IMR-90 (cell line): ENCODE data around the gene TSPO. TPM values are rescaled to one million over a fixed set of nuclear protein-coding genes. Genes with fewer than 3 reads are reported as not detected.

Experiments used
- ATAC-seq: fragments of 200-7000 bp; cut with Tn5 transposase; 2 replicates; pipeline ENCODE4 v1.9.1; 2020; ENCODE audit warnings: low read depth, mild to moderate bottlenecking, moderate library complexity
- BruUV-seq: library from RNA; stranded (reverse); fragments of 400-500 nt; replicated peaks from 2 replicates; lab custom pipeline; 2021; lab: Mats Ljungman, UMichigan
- CTCF ChIA-PET: fragments of 300-600 bp; formaldehyde crosslinking; extraction: SDS; loops from one replicate; lab custom pipeline; 2021; ENCODE audit warnings: antibody characterized with exemption; lab: Yijun Ruan, JAX
- POLR2A ChIA-PET: fragments of 300-600 bp; sonication (Branson Sonifier 250); formaldehyde crosslinking; loops from one replicate; lab custom pipeline; 2022; ENCODE audit warnings: antibody characterized with exemption; ENCODE audit not compliant: unreplicated experiment; lab: Charles Lee
- DNase-seq: peaks from one replicate; pipeline ENCODE4 v3.0.0; 2013
- H2AFZ ChIP-seq: replicated peaks from 2 replicates; pipeline ENCODE3; 2013; ENCODE audit warnings: low read length, mild to moderate bottlenecking; ENCODE audit not compliant: poor library complexity
- H2AK5ac ChIP-seq: 2 replicates; pipeline ENCODE4 v1.6.1; 2013; ENCODE audit warnings: low read depth, low read length, inconsistent platforms
- H2AK9ac ChIP-seq: replicated peaks from 2 replicates; pipeline ENCODE3; 2013; ENCODE audit warnings: mild to moderate bottlenecking, low read depth, low read length, moderate library complexity; ENCODE audit not compliant: poor library complexity
- H2BK120ac ChIP-seq: 2 replicates; pipeline ENCODE4 v1.6.1; 2013; ENCODE audit warnings: low read depth, low read length, inconsistent platforms
- H2BK15ac ChIP-seq: 3 replicates; pipeline ENCODE4 v1.6.1; 2013; ENCODE audit warnings: low read depth, low read length, inconsistent platforms
- H2BK20ac ChIP-seq: 2 replicates; pipeline ENCODE4 v1.6.1; 2013; ENCODE audit warnings: low read depth, mild to moderate bottlenecking, inconsistent platforms, low read length, moderate library complexity
- H2BK5ac ChIP-seq: 2 replicates; pipeline ENCODE4 v1.6.1; 2013; ENCODE audit warnings: mild to moderate bottlenecking, low read depth, low read length, inconsistent platforms; ENCODE audit not compliant: poor library complexity, severe bottlenecking
- H3K14ac ChIP-seq: replicated peaks from 2 replicates; pipeline ENCODE4 v1.6.1; 2013; ENCODE audit warnings: low read depth, low read length, inconsistent platforms
- H3K18ac ChIP-seq: 2 replicates; pipeline ENCODE4 v1.6.1; 2013; ENCODE audit warnings: low read depth, low read length, control low read depth
- H3K23ac ChIP-seq: 2 replicates; pipeline ENCODE4 v1.6.1; 2013; ENCODE audit warnings: low read depth, low read length, inconsistent platforms
- H3K27ac ChIP-seq: 2 replicates; pipeline ENCODE4 v1.5.1; 2013; ENCODE audit warnings: mild to moderate bottlenecking, control low read depth, low read length; ENCODE audit not compliant: insufficient read depth
- H3K27me3 ChIP-seq: 2 replicates; pipeline ENCODE4 v1.6.1; 2013; ENCODE audit warnings: low read length; ENCODE audit not compliant: control insufficient read depth, insufficient read depth
- H3K36me3 ChIP-seq: 2 replicates; pipeline ENCODE4 v1.6.1; 2013; ENCODE audit warnings: low read length, mixed read lengths; ENCODE audit not compliant: control insufficient read depth, insufficient read depth
- H3K4ac ChIP-seq: 2 replicates; pipeline ENCODE4 v1.6.1; 2013; ENCODE audit warnings: low read depth, low read length, inconsistent platforms
- H3K4me1 ChIP-seq: 2 replicates; pipeline ENCODE4 v1.6.1; 2013; ENCODE audit warnings: low read length, mixed read lengths; ENCODE audit not compliant: control insufficient read depth, insufficient read depth
- H3K4me2 ChIP-seq: 2 replicates; pipeline ENCODE4 v1.6.1; 2013; ENCODE audit warnings: low read depth, mild to moderate bottlenecking, control low read depth, low read length, moderate library complexity
- H3K4me3 ChIP-seq: 2 replicates; pipeline ENCODE4 v1.5.1; 2013; ENCODE audit warnings: low read depth, mild to moderate bottlenecking, control low read depth, low read length, moderate library complexity; ENCODE audit not compliant: insufficient read depth
- H3K56ac ChIP-seq: 2 replicates; pipeline ENCODE4 v1.6.1; 2013; ENCODE audit warnings: low read length, inconsistent platforms; ENCODE audit not compliant: insufficient read depth; ENCODE audit errors: extremely low read depth
- H3K79me1 ChIP-seq, 2 experiments: 2 replicates each; pipeline ENCODE4 v1.6.1; 2013; ENCODE audit warnings: low read length in 2 of 2, inconsistent platforms in 1 of 2, low read depth in 1 of 2
- H3K9ac ChIP-seq: 2 replicates; pipeline ENCODE4 v1.6.1; 2013; ENCODE audit warnings: low read depth, low read length, control low read depth
- H3K9me1 ChIP-seq: 2 replicates; pipeline ENCODE4 v1.6.1; 2013; ENCODE audit warnings: low read length, inconsistent platforms; ENCODE audit not compliant: insufficient read depth
- H3K9me3 ChIP-seq: 2 replicates; pipeline ENCODE4 v1.6.1; 2013; ENCODE audit warnings: low read length; ENCODE audit not compliant: control insufficient read depth, insufficient read depth
- H4K20me1 ChIP-seq: 2 replicates; pipeline ENCODE4 v1.6.1; 2013; ENCODE audit warnings: low read length, inconsistent platforms; ENCODE audit not compliant: insufficient read depth
- H4K5ac ChIP-seq: 2 replicates; pipeline ENCODE4 v1.6.1; 2013; ENCODE audit warnings: mild to moderate bottlenecking, low read depth, low read length, control low read depth
- H4K8ac ChIP-seq, 2 experiments: 2 replicates each; pipeline ENCODE4 v1.6.1; 2013; ENCODE audit warnings: low read depth in 2 of 2, low read length in 2 of 2, control low read depth in 1 of 2, inconsistent platforms in 1 of 2
- H4K91ac ChIP-seq: 2 replicates; pipeline ENCODE4 v1.6.1; 2013; ENCODE audit warnings: low read depth, low read length, inconsistent platforms; ENCODE audit not compliant: insufficient read depth
- BHLHE40 ChIP-seq: fragments of 150-350 bp; IDR thresholded peaks from 2 replicates; pipeline ENCODE4 v1.6.1; 2016; ENCODE audit warnings: mild to moderate bottlenecking, low read depth, low read length
- MAFK ChIP-seq: IDR thresholded peaks from 2 replicates; pipeline ENCODE4 v1.6.1; 2012; ENCODE audit warnings: low read depth, low read length, improper control_type of control experiment
- MAZ ChIP-seq: IDR thresholded peaks from 2 replicates; pipeline ENCODE4 v1.6.1; 2012; ENCODE audit warnings: low read depth, mild to moderate bottlenecking, low read length, improper control_type of control experiment, moderate library complexity, borderline replicate concordance
- NFE2L2 ChIP-seq: fragments of 150-350 bp; IDR thresholded peaks from 2 replicates; pipeline ENCODE4 v1.6.1; 2016; ENCODE audit warnings: low read depth, mild to moderate bottlenecking, low read length
- POLR2A ChIP-seq: IDR thresholded peaks from 2 replicates; pipeline ENCODE4 v1.6.1; 2012; ENCODE audit warnings: mild to moderate bottlenecking, low read depth, low read length
- RAD21 ChIP-seq: IDR thresholded peaks from 2 replicates; pipeline ENCODE4 v1.6.1; 2012; ENCODE audit warnings: low read length, improper control_type of control experiment
- RCOR1 ChIP-seq: IDR thresholded peaks from 2 replicates; pipeline ENCODE4 v1.6.1; 2012; ENCODE audit warnings: mild to moderate bottlenecking, low read length, improper control_type of control experiment; ENCODE audit not compliant: insufficient replicate concordance
- RFX5 ChIP-seq: IDR thresholded peaks from 2 replicates; pipeline ENCODE4 v1.8.0; 2012; ENCODE audit warnings: low read depth, mild to moderate bottlenecking, low read length, moderate library complexity
- SMC3 ChIP-seq: fragments of 150-350 bp; IDR thresholded peaks from 2 replicates; pipeline ENCODE4 v1.6.1; 2016; ENCODE audit warnings: low read depth, mild to moderate bottlenecking, antibody characterized with exemption, low read length, moderate library complexity
- WGBS, 2 experiments: methylation state at CpG; one replicate each; pipeline versions ENCODE4 v1.1.5 to v1.1.7; 2013; ENCODE audit warnings: missing lambda C conversion rate in 2 of 2; ENCODE audit not compliant: insufficient read length in 1 of 2; ENCODE audit errors: extremely low coverage in 2 of 2; 5-methylcytosine and 5-hydroxymethylcytosine counted together
- dilution Hi-C: fragments of 300-500 bp; cut with HindIII; formaldehyde crosslinking; loops from one replicate; pipeline ENCODE4 v1.14.3; 2018; ENCODE audit warnings: low sequenced_read_pairs; ENCODE audit not compliant: unreplicated experiment
- in situ Hi-C: fragments of 300-500 bp; cut with MboI; formaldehyde crosslinking; loops from 3 replicates; pipeline ENCODE4 v1.14.3; 2019; ENCODE audit warnings: low sequenced_read_pairs, inconsistent platforms, mixed read lengths
- intact Hi-C: fragments of 100-400 bp; cut with micrococcal nuclease; formaldehyde crosslinking; loops from 2 replicates; pipeline ENCODE4 v1.10.0; 2022
- polyA plus RNA-seq, 3 experiments: library from polyadenylated mRNA; depleted of rRNA; stranded (reverse); fragments of >200 nt; gene quantifications; 2 replicates each; pipeline ENCODE4 v1.2.3, GENCODE V29; 2012; ENCODE audit warnings: low replicate concordance in 1 of 3
- total RNA-seq: library from RNA; depleted of rRNA; stranded (reverse); fragments of >200 nt; gene quantifications from 2 replicates; pipeline ENCODE4 v1.2.3, GENCODE V29; 2012
- TF ChIP-seq, protein P1 (sequence below): conservative IDR thresholded peaks from 2 replicates; pipeline ENCODE4 v1.5.1; 2012; ENCODE audit warnings: mild to moderate bottlenecking, low read depth, low read length, improper control_type of control experiment

TSPO gene
- total and polyA plus RNA-seq, 2 of the 4 experiments (the other 2 are of a cell fraction): 115 to 297 TPM

GRCh38 chr22:43201486-43202219, 50.3 kb downstream of the TSPO start:
- Histone ChIP-seq H3K23ac (no peak overlapping the region), H3K9me1 (no peaks in the 10 kb centered on the region), H3K4me1 (peaks cover 4% of the 10 kb centered on the region; the same call in 1 of the 2 replicates), H3K79me1 (no peaks in the 10 kb centered on the region), H3K36me3 (no peaks in the 10 kb centered on the region), H3K18ac (no peak overlapping the region), H4K91ac (no peak overlapping the region), H3K27me3 (peaks cover 24% of the 10 kb centered on the region; the same call in 1 of the 2 replicates), H3K9ac (no peak overlapping the region), H2BK15ac (no peak overlapping the region), H3K27ac (no peak overlapping the region), H2BK120ac (no peak overlapping the region), H2AFZ (peak overlapping the region; percentile 43), H4K20me1 (no peaks in the 10 kb centered on the region), H3K14ac (no peak overlapping the region), H3K4me2 (no peak overlapping the region), H4K5ac (no peak overlapping the region), H4K8ac (no peak overlapping the region), H3K9me3 (no peaks in the 10 kb centered on the region), H3K4me3 (no peak overlapping the region), H2AK9ac (no peak overlapping the region), H2BK20ac (no peak overlapping the region), H2BK5ac (no peak overlapping the region), H3K56ac (no peak overlapping the region), H2AK5ac (no peak overlapping the region), H3K4ac (no peak overlapping the region)
- POLR2A ChIA-PET: no interaction called here
- in situ Hi-C loops: no loop called here
- BruUV-seq: no TSS peak
- intact Hi-C loops: no loop called here
- no peak for DNase-seq
- 91% methylated on average over 16 of the region's 26 CpGs; no CpG with 5 or more reads in 1 of the 2 experiments for WGBS, 2 experiments
- no peak for ATAC-seq
- CTCF ChIA-PET: interaction anchor here (0.8 kb wide), 1 partner anchor 14 kb away, joined by 3 read pairs; no protein-coding TSS in a partner anchor
- dilution Hi-C loops: no loop called here
- TF ChIP-seq RCOR1 (no peak), BHLHE40 (no peak), MAZ (no peak), SMC3 (no peak), RAD21 (no peak), POLR2A (no peak), MAFK (no peak), NFE2L2 (no peak), RFX5 (no peak)
- TF ChIP-seq, protein P1, sequence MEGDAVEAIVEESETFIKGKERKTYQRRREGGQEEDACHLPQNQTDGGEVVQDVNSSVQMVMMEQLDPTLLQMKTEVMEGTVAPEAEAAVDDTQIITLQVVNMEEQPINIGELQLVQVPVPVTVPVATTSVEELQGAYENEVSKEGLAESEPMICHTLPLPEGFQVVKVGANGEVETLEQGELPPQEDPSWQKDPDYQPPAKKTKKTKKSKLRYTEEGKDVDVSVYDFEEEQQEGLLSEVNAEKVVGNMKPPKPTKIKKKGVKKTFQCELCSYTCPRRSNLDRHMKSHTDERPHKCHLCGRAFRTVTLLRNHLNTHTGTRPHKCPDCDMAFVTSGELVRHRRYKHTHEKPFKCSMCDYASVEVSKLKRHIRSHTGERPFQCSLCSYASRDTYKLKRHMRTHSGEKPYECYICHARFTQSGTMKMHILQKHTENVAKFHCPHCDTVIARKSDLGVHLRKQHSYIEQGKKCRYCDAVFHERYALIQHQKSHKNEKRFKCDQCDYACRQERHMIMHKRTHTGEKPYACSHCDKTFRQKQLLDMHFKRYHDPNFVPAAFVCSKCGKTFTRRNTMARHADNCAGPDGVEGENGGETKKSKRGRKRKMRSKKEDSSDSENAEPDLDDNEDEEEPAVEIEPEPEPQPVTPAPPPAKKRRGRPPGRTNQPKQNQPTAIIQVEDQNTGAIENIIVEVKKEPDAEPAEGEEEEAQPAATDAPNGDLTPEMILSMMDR: no peak
